T-helper 17 cell (primary cell): ENCODE data around the gene NOP58. TPM values are rescaled to one million over a fixed set of nuclear protein-coding genes. Genes with fewer than 3 reads are reported as not detected.
A peak's percentile ranks its signal among the peaks of the same experiment; 100 is the strongest.
"Not testable (repeated sequence)": the region's sequence is repeated elsewhere in the genome, so short reads cannot be mapped to it uniquely, and the experiment has no call there.

Experiments
- ATAC-seq: fragments of 150-1000 bp; cut with Tn5 transposase; 2 replicates; pipeline ENCODE4 v1.10.0; 2021; ENCODE audit warnings: mild to moderate bottlenecking, moderate library complexity
- DNase-seq, 3 donors: peaks; one replicate each; pipeline versions ENCODE4 v3.0.0 to v3.0.0-alpha.2; 2020 to 2021
- H3K9me3 ChIP-seq: one replicate; pipeline ENCODE4 v1.7.0; 2013; ENCODE audit warnings: low read length, mild to moderate bottlenecking; ENCODE audit not compliant: control insufficient read depth, poor library complexity, severe bottlenecking
- H3K27ac Mint-ChIP-seq: one replicate; pipeline ENCODE4 v1.8.0; 2022; ENCODE audit warnings: mild to moderate bottlenecking, moderate library complexity, mixed read lengths
- H3K27me3 Mint-ChIP-seq: one replicate; pipeline ENCODE4 v1.8.0; 2022; ENCODE audit warnings: mixed read lengths
- H3K36me3 Mint-ChIP-seq: one replicate; pipeline ENCODE4 v1.8.0; 2022; ENCODE audit warnings: low read depth, mixed read lengths
- H3K4me1 Mint-ChIP-seq: one replicate; pipeline ENCODE4 v1.8.0; 2022; ENCODE audit warnings: mild to moderate bottlenecking, mixed read lengths
- H3K4me3 Mint-ChIP-seq: one replicate; pipeline ENCODE4 v1.8.0; 2022; ENCODE audit warnings: mild to moderate bottlenecking, moderate library complexity, mixed read lengths
- total RNA-seq, 4 donors: library from RNA in 2 of 4; stranded (reverse) in 2 of 4; gene quantifications; one replicate each; pipeline ENCODE4 v1.2.3 and lab custom pipeline; 2022 to 2026

Gene NOP58
- total RNA-seq (100 to 1,000 TPM; 253 to 273 TPM), total RNA-seq (lab: John Stamatoyannopoulos, UW) (226 to 259 reads per million in 2 donors)

GRCh38 chr2:202265467-202266277 lies at the start of gene NOP58:
Gene NOP58, plus strand, starts transcription at chr2:202265763. Its CDS starts 179 bp downstream, at chr2:202265942.
- ATAC-seq = peak; percentile 82
- peaks cover 13% of the 10 kb centered on the region for H3K4me1 Mint-ChIP-seq
- peak within 1 kb of the TSS; percentile 81 for H3K4me3 Mint-ChIP-seq

GRCh38 chr2:202221873-202222272 lies 43.7 kb upstream of the NOP58 start:
- Mint-ChIP-seq H3K27ac (peak overlapping the region; percentile 80), H3K27me3 (no peaks in the 10 kb centered on the region), H3K4me3 (no peak overlapping the region), H3K4me1 (peaks cover 40% of the 10 kb centered on the region), H3K36me3 (peaks cover 16% of the 10 kb centered on the region)
- no peaks in the 10 kb centered on the region for H3K9me3 ChIP-seq
- no peak for DNase-seq
- ATAC-seq = no peak

More at GRCh38 chr2:202265467-202266277, at the start of gene NOP58:
- DNase-seq = peak; percentile 75 to 85 (median 82)
- Mint-ChIP-seq H3K27me3 (no peaks in the 10 kb centered on the region), H3K36me3 (no peaks in the 10 kb centered on the region), H3K27ac (no peak within 1 kb of the TSS)
- H3K9me3 ChIP-seq = no peaks in the 10 kb centered on the region

- H3K36me3 Mint-ChIP-seq = peaks cover 2% of the 10 kb centered on the region
- ATAC-seq = peak; percentile 56
- H3K27me3 Mint-ChIP-seq = no peaks in the 10 kb centered on the region
- DNase-seq = peak in 1 of 3 donors; percentile 10
- peaks cover 28% of the 10 kb centered on the region for H3K4me1 Mint-ChIP-seq
- peak overlapping the region; percentile 93 for H3K27ac Mint-ChIP-seq
- no peaks in the 10 kb centered on the region for H3K9me3 ChIP-seq
- H3K4me3 Mint-ChIP-seq = peak overlapping the region; percentile 98
Observed at GRCh38 chr2:202237787-202238233, 27.8 kb upstream of the NOP58 start.

GRCh38 chr2:202238234-202239197 lies 27.0 kb upstream of the NOP58 start, which contains the start of gene SUMO1:
Gene SUMO1, minus strand, starts transcription at chr2:202238597. Its CDS starts 146 bp downstream, at chr2:202238451.
- peak; percentile 93 for ATAC-seq
- Mint-ChIP-seq H3K27ac (peak within 1 kb of the TSS; percentile 93), H3K4me1 (peaks cover 25% of the 10 kb centered on the region)

DNA sequence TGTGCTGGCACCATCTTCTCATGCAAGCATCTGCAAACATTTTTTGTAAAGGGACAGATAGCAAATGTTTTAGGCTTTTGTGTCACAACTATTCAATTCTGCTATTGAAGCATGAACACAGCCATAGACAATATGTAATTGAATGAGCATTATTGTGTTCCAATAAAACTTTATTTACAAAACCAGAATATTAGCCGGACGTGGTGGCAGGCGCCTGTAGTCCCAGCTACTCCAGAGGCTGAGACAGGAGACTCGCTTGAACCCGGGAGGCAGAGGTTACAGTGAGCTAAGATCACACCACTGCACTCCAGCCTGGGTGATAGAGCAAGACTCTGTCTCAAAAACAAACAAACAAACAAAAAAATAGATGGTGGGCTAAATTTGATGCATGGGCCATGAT lies 17.9 kb upstream of the NOP58 start:
- not testable (repeated sequence) for ATAC-seq, H3K4me1 Mint-ChIP-seq, H3K36me3 Mint-ChIP-seq, DNase-seq, H3K27me3 Mint-ChIP-seq, H3K27ac Mint-ChIP-seq, H3K9me3 ChIP-seq, H3K4me3 Mint-ChIP-seq

More at GRCh38 chr2:202238234-202239197, 27.0 kb upstream of the NOP58 start, which contains the start of gene SUMO1:
- H3K9me3 ChIP-seq = no peaks in the 10 kb centered on the region
- H3K36me3 Mint-ChIP-seq = peaks cover 2% of the 10 kb centered on the region
- H3K27me3 Mint-ChIP-seq = no peaks in the 10 kb centered on the region
- peak; percentile 77 to 82 (median 80) for DNase-seq
- H3K4me3 Mint-ChIP-seq = peak within 1 kb of the TSS; percentile 98

GRCh38 chr2:202249521-202250253 lies 15.9 kb upstream of the NOP58 start:
- no peak overlapping the region for H3K27ac Mint-ChIP-seq
- ATAC-seq = no peak
- no peak overlapping the region for H3K4me3 Mint-ChIP-seq
- H3K27me3 Mint-ChIP-seq = no peaks in the 10 kb centered on the region
- H3K4me1 Mint-ChIP-seq = no peaks in the 10 kb centered on the region
- no peak for DNase-seq
- no peaks in the 10 kb centered on the region for H3K9me3 ChIP-seq
- no peaks in the 10 kb centered on the region for H3K36me3 Mint-ChIP-seq

- H3K4me1 Mint-ChIP-seq = no peaks in the 10 kb centered on the region
- H3K9me3 ChIP-seq = no peaks in the 10 kb centered on the region
- no peaks in the 10 kb centered on the region for H3K36me3 Mint-ChIP-seq
Observed at GRCh38 chr2:202251494-202251893, 14.1 kb upstream of the NOP58 start.

GRCh38 chr2:202261531-202261930 lies 4.0 kb upstream of the NOP58 start:
- Mint-ChIP-seq H3K36me3 (no peaks in the 10 kb centered on the region), H3K27me3 (no peaks in the 10 kb centered on the region), H3K4me3 (no peak overlapping the region), H3K4me1 (no peaks in the 10 kb centered on the region), H3K27ac (no peak overlapping the region)
- ATAC-seq (no peak), DNase-seq (no peak)
- H3K9me3 ChIP-seq = no peaks in the 10 kb centered on the region

More at GRCh38 chr2:202251494-202251893, 14.1 kb upstream of the NOP58 start:
- no peak overlapping the region for H3K27ac Mint-ChIP-seq
- DNase-seq = no peak
- H3K27me3 Mint-ChIP-seq = no peaks in the 10 kb centered on the region
- H3K4me3 Mint-ChIP-seq = no peak overlapping the region
- no peak for ATAC-seq

DNA sequence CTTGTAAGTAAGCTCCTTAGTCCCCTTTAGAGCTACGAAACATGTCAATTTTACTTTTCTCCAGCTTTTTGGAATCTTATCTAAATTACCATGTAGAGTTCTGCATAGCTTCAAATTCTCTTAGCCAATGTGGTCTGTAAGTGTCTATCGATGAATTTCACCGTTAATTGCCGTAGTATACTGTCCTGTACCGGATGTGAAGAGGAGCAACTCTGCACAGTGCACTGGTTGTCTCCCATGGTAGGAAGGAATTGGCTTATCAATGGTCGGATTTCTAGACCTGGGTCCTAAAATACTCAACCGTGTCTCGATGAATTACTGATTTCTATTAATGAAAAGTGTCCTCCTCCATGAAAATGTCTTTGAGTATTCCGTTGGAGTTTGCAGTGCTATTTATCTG lies 1.9 kb downstream of the NOP58 start:
- DNase-seq = no peak
- no peak overlapping the region for H3K27ac Mint-ChIP-seq

GRCh38 chr2:202269585-202269984 lies 4.0 kb downstream of the NOP58 start:
- ATAC-seq = peak; percentile 4
- Mint-ChIP-seq H3K36me3 (no peaks in the 10 kb centered on the region), H3K4me3 (peak overlapping the region; percentile 76), H3K4me1 (peaks cover 20% of the 10 kb centered on the region), H3K27me3 (no peaks in the 10 kb centered on the region), H3K27ac (no peak overlapping the region)
- DNase-seq = peak in 1 of 3 donors; percentile 24
- H3K9me3 ChIP-seq = no peaks in the 10 kb centered on the region

More for the DNA sequence above, 1.9 kb downstream of the NOP58 start:
- Mint-ChIP-seq H3K4me1 (peaks cover 16% of the 10 kb centered on the region), H3K27me3 (no peaks in the 10 kb centered on the region), H3K4me3 (no peak overlapping the region), H3K36me3 (no peaks in the 10 kb centered on the region)
- no peak for ATAC-seq
- H3K9me3 ChIP-seq = no peaks in the 10 kb centered on the region

DNA sequence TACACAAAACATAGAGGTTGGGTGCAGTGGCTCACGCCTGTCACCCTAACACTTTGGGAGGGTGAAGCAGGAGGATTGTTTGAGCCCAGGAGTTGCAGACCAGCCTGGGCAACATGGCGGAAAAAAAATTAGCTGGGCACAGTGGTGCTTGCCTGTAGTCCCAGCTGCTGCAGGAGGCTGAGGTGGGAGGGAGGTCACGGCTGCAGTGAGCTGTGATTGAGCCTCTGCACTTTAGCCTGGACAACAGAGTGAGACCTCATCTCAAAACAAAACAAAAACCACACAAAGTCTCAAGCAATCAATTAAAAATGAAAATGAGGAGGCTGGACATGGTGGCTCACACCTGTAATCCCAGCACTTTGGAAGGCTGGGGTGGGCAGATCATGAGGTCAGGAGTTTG lies 4.9 kb downstream of the NOP58 start:
- no peaks in the 10 kb centered on the region for H3K9me3 ChIP-seq
- Mint-ChIP-seq H3K4me1 (peaks cover 20% of the 10 kb centered on the region), H3K27me3 (no peaks in the 10 kb centered on the region), H3K36me3 (no peaks in the 10 kb centered on the region), H3K27ac (no peak overlapping the region), H3K4me3 (peak overlapping the region; percentile 76)
- ATAC-seq (no peak), DNase-seq (no peak)

DNA sequence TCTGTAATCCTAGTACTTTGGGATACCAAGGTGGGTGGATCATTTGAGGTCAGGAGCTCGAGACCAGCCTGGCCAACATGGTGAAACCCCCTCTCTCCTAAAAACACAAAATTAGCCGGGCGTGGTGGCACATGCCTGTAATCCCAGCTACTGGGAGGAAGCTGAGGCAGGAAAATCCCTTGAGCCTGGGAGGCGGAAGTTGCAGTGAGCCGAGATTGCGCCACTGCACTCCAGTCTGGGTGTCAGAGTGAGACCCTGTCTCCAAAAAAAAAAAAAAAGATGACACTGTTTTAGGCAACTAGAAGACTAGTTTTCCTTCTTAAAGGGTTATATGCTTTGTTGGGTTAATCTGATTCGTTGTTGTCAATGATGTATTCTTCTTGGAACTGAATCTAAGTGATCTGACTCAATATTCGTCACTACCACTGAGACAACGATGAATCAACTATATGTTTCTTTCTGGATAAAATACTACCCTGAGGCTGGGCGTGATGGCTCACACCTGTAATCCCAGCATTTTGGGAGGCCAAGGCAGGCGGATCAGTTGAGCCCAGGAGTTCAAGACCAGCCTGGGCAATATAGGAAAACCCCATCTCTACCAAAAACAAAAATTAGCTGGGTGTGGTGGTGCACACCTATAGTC lies 10.6 kb downstream of the NOP58 start:
- not testable (repeated sequence) for H3K4me3 Mint-ChIP-seq, H3K27me3 Mint-ChIP-seq, ATAC-seq, H3K36me3 Mint-ChIP-seq, H3K9me3 ChIP-seq, DNase-seq
- Mint-ChIP-seq H3K27ac (peak overlapping the region; percentile 89), H3K4me1 (peaks cover 21% of the 10 kb centered on the region)
